Prostate gland (tissue), 2 donors: ENCODE data around the gene AKT3.

ENCODE experiments used
- POLR2A ChIP-seq: fragments of 450-650 bp; IDR thresholded peaks from one replicate; pipeline ENCODE4 v1.6.1; 2016; ENCODE audit warnings: antibody characterized with exemption, mild to moderate bottlenecking
- TF ChIP-seq, protein P1 (sequence below), 4 experiments: fragments of 200-600 bp in 2 of 4; fragments of 450-650 bp in 2 of 4; sonication (generic) in 2 of 4; IDR thresholded peaks; 1 replicate in 3 of 4; 2 replicates in 1 of 4; pipeline ENCODE4 v1.5.1; 2016 to 2019; ENCODE audit warnings: antibody characterized with exemption in 4 of 4, mild to moderate bottlenecking in 2 of 4, moderate library complexity in 2 of 4

DNA sequence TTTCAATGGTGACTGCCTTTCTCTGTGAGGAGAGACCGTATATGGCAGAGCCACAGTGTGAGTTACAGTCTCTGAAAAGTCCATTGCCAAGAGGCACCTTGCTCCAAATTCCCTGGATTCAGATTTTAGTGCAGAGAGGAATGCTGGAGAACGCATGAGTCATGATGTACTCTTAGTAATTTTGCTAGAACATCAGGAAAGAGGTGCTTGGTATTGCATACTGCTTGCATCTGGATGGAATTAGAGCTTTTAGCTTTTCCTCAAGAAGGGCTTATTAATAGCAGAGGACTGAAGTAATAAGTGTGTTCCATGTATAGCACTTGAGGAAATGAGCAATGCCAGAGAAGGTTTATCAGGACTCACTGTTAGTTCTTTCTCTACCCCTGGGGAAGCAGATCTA lies 40.5 kb upstream of the AKT3 start:
- no peak for TF ChIP-seq POLR2A
- TF ChIP-seq, protein P1, sequence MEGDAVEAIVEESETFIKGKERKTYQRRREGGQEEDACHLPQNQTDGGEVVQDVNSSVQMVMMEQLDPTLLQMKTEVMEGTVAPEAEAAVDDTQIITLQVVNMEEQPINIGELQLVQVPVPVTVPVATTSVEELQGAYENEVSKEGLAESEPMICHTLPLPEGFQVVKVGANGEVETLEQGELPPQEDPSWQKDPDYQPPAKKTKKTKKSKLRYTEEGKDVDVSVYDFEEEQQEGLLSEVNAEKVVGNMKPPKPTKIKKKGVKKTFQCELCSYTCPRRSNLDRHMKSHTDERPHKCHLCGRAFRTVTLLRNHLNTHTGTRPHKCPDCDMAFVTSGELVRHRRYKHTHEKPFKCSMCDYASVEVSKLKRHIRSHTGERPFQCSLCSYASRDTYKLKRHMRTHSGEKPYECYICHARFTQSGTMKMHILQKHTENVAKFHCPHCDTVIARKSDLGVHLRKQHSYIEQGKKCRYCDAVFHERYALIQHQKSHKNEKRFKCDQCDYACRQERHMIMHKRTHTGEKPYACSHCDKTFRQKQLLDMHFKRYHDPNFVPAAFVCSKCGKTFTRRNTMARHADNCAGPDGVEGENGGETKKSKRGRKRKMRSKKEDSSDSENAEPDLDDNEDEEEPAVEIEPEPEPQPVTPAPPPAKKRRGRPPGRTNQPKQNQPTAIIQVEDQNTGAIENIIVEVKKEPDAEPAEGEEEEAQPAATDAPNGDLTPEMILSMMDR (IDR thresholded peaks at IDR 0.05), result no peak
